ENCODE results near the gene FLYWCH1. TPM values are rescaled to one million over a fixed set of nuclear protein-coding genes. Genes with fewer than 3 reads are reported as not detected.

Gene FLYWCH1
- total and polyA plus RNA-seq, 10 of the 15 experiments (the other 5 are each of a cell fraction or from before 2014, with no cell fraction given): 0.47 to 33.8 (median 11.2) TPM

GRCh38 chr16:2990891-2991290 lies 79.2 kb downstream of the FLYWCH1 start (continued):
- no peak for TF ChIP-seq MTA2 (IDR thresholded peaks at IDR 0.05; ENCODE audit: low read depth)
- TF ChIP-seq, protein P1, sequence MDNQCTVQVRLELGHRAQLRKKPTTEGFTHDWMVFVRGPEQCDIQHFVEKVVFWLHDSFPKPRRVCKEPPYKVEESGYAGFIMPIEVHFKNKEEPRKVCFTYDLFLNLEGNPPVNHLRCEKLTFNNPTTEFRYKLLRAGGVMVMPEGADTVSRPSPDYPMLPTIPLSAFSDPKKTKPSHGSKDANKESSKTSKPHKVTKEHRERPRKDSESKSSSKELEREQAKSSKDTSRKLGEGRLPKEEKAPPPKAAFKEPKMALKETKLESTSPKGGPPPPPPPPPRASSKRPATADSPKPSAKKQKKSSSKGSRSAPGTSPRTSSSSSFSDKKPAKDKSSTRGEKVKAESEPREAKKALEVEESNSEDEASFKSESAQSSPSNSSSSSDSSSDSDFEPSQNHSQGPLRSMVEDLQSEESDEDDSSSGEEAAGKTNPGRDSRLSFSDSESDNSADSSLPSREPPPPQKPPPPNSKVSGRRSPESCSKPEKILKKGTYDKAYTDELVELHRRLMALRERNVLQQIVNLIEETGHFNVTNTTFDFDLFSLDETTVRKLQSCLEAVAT (IDR thresholded peaks at IDR 0.05): no peak
- no peak for TF ChIP-seq BMI1 (IDR thresholded peaks at IDR 0.05; ENCODE audit: borderline replicate concordance)
- no peak for TF ChIP-seq STAT3 (IDR thresholded peaks at IDR 0.05; ENCODE audit: low read depth, low read length)
- TF ChIP-seq DPF2 (IDR thresholded peaks at IDR 0.05): no peak
- TF ChIP-seq POU2F2 (IDR thresholded peaks at IDR 0.05; ENCODE audit: borderline replicate concordance, low read depth, low read length): no peak
- no peak for TF ChIP-seq ELK1 (IDR thresholded peaks at IDR 0.05; ENCODE audit: low read depth, low read length)
- TF ChIP-seq NKRF (conservative IDR thresholded peaks at IDR 0.05): no peak
- no peak for TF ChIP-seq PML (IDR thresholded peaks at IDR 0.05; ENCODE audit: low read length)
